Neuronal stem cell (in vitro differentiated cells): ENCODE data around the gene NPIPA2.
"Not testable (repeated sequence)": the region's sequence is repeated elsewhere in the genome, so short reads cannot be mapped to it uniquely, and the experiment has no call there.

Experiments
- DNase-seq: peaks from one replicate; pipeline ENCODE4 v3.0.0-alpha.2; 2013; ENCODE audit warnings: low spot score
- H2AFZ ChIP-seq: one replicate; pipeline ENCODE4 v1.6.1; 2013; ENCODE audit warnings: mild to moderate bottlenecking, low read length, inconsistent platforms
- H2AK5ac ChIP-seq: 2 replicates; pipeline ENCODE4 v1.6.1; 2013; ENCODE audit warnings: low read depth, mild to moderate bottlenecking, inconsistent platforms, low read length, moderate library complexity, mixed read lengths
- H2BK120ac ChIP-seq: 2 replicates; pipeline ENCODE4 v1.6.1; 2013; ENCODE audit warnings: low read depth, mild to moderate bottlenecking, inconsistent platforms, low read length, moderate library complexity, mixed read lengths
- H2BK12ac ChIP-seq: one replicate; pipeline ENCODE4 v1.6.1; 2013; ENCODE audit warnings: low read length, inconsistent platforms
- H2BK15ac ChIP-seq: 2 replicates; pipeline ENCODE4 v1.6.1; 2013; ENCODE audit warnings: mild to moderate bottlenecking, low read length, inconsistent platforms, mixed read lengths
- H2BK5ac ChIP-seq: one replicate; pipeline ENCODE4 v1.6.1; 2013; ENCODE audit warnings: inconsistent platforms, mild to moderate bottlenecking, low read length, moderate library complexity
- H3K14ac ChIP-seq: one replicate; pipeline ENCODE4 v1.6.1; 2013; ENCODE audit warnings: low read length, inconsistent platforms
- H3K18ac ChIP-seq: 2 replicates; pipeline ENCODE4 v1.6.1; 2013; ENCODE audit warnings: low read length, inconsistent platforms
- H3K23ac ChIP-seq: 2 replicates; pipeline ENCODE4 v1.6.1; 2013; ENCODE audit warnings: low read depth, mild to moderate bottlenecking, mixed read lengths, low read length, inconsistent platforms; ENCODE audit not compliant: poor library complexity
- H3K27ac ChIP-seq: replicated peaks from 3 replicates; pipeline ENCODE4 v1.5.1; 2013; ENCODE audit warnings: low read length, inconsistent platforms
- H3K27me3 ChIP-seq, 3 experiments: 2 replicates each; pipeline ENCODE4 v1.6.1; 2013; ENCODE audit warnings: low read length in 3 of 3, mild to moderate bottlenecking in 2 of 3, inconsistent platforms in 1 of 3, low read depth in 1 of 3, mixed read lengths in 1 of 3, moderate library complexity in 1 of 3; ENCODE audit not compliant: control insufficient read depth in 3 of 3, insufficient read depth in 3 of 3
- H3K36me3 ChIP-seq, 2 donors: replicated peaks in 1 of 2; 2 replicates each; pipeline ENCODE4 v1.6.1; 2013; ENCODE audit warnings: low read length in 2 of 2; ENCODE audit not compliant: control insufficient read depth in 2 of 2, insufficient read depth in 2 of 2
- H3K4ac ChIP-seq: 2 replicates; pipeline ENCODE4 v1.6.1; 2013; ENCODE audit warnings: inconsistent platforms, mild to moderate bottlenecking, low read length, moderate library complexity
- H3K4me1 ChIP-seq, 2 donors: 1 replicate in 1 of 2; 2 replicates in 1 of 2; pipeline ENCODE4 v1.6.1; 2013; ENCODE audit warnings: low read length in 2 of 2, low read depth in 1 of 2; ENCODE audit not compliant: control insufficient read depth in 2 of 2, insufficient read depth in 1 of 2
- H3K4me2 ChIP-seq: one replicate; pipeline ENCODE4 v1.6.1; 2013; ENCODE audit warnings: mild to moderate bottlenecking, low read length, inconsistent platforms; ENCODE audit not compliant: insufficient read depth, poor library complexity, severe bottlenecking
- H3K4me3 ChIP-seq, 2 donors: 2 replicates each; pipeline ENCODE4 v1.5.1; 2013; ENCODE audit warnings: low read length in 2 of 2, mild to moderate bottlenecking in 2 of 2, inconsistent platforms in 1 of 2, moderate library complexity in 1 of 2
- H3K79me1 ChIP-seq: one replicate; pipeline ENCODE4 v1.6.1; 2013; ENCODE audit warnings: low read depth, mild to moderate bottlenecking, inconsistent platforms, low read length, moderate library complexity
- H3K9ac ChIP-seq: one replicate; pipeline ENCODE4 v1.6.1; 2013; ENCODE audit warnings: mild to moderate bottlenecking, low read depth, low read length, inconsistent platforms; ENCODE audit not compliant: poor library complexity
- H3K9me3 ChIP-seq, 2 donors: replicated peaks in 1 of 2; 2 replicates each; pipeline versions ENCODE3 to v1.6.1; 2013; ENCODE audit warnings: low read length in 2 of 2, mild to moderate bottlenecking in 2 of 2, inconsistent platforms in 1 of 2, low read depth in 1 of 2, mixed read lengths in 1 of 2, moderate library complexity in 1 of 2; ENCODE audit not compliant: control insufficient read depth in 2 of 2, insufficient read depth in 1 of 2
- H4K8ac ChIP-seq: one replicate; pipeline ENCODE4 v1.6.1; 2013; ENCODE audit warnings: low read depth, mild to moderate bottlenecking, inconsistent platforms, low read length, moderate library complexity
- H4K91ac ChIP-seq: one replicate; pipeline ENCODE4 v1.6.1; 2013; ENCODE audit warnings: low read length, low read depth, mild to moderate bottlenecking, inconsistent platforms; ENCODE audit not compliant: poor library complexity
- WGBS, 2 donors: extraction: QIAGEN DNeasy Blood & Tissue Kit; methylation state at CpG; one replicate each; pipeline ENCODE4 v1.1.7; 2013; ENCODE audit warnings: missing lambda C conversion rate in 2 of 2, mixed read lengths in 1 of 2; ENCODE audit not compliant: insufficient read length in 2 of 2, insufficient replicate concordance in 1 of 2; ENCODE audit errors: extremely low coverage in 2 of 2; 5-methylcytosine and 5-hydroxymethylcytosine counted together

Gene NPIPA2

GRCh38 chr16:14773654-14774053 lies 31.3 kb downstream of the NPIPA2 start:
- not testable (repeated sequence) for H3K14ac ChIP-seq, H2BK15ac ChIP-seq, H4K91ac ChIP-seq, H3K27ac ChIP-seq, H3K4ac ChIP-seq, H3K4me2 ChIP-seq, H3K9ac ChIP-seq, H2AK5ac ChIP-seq, H3K18ac ChIP-seq, H3K9me3 ChIP-seq, H3K36me3 ChIP-seq, H3K4me1 ChIP-seq, H3K79me1 ChIP-seq, H3K27me3 ChIP-seq, H2BK120ac ChIP-seq, H3K4me3 ChIP-seq, H2BK5ac ChIP-seq, H3K23ac ChIP-seq, H2BK12ac ChIP-seq, H4K8ac ChIP-seq, H2AFZ ChIP-seq, DNase-seq
- WGBS, 2 donors = no CpG with 5 or more reads among the region's 2 CpGs

- not testable (repeated sequence) for H2AK5ac ChIP-seq, H3K4me1 ChIP-seq, H3K9ac ChIP-seq, H4K8ac ChIP-seq, H3K4me2 ChIP-seq, H2BK15ac ChIP-seq, H3K79me1 ChIP-seq, H2BK120ac ChIP-seq, H2BK12ac ChIP-seq, H3K27me3 ChIP-seq, H3K4ac ChIP-seq, H3K9me3 ChIP-seq, DNase-seq, H2AFZ ChIP-seq, H4K91ac ChIP-seq, H3K23ac ChIP-seq, H2BK5ac ChIP-seq, H3K27ac ChIP-seq, H3K18ac ChIP-seq, H3K36me3 ChIP-seq, H3K14ac ChIP-seq, H3K4me3 ChIP-seq
- WGBS, 2 donors = no CpG with 5 or more reads among the region's 2 CpGs
Measured at GRCh38 chr16:14775624-14776023, 33.3 kb downstream of the NPIPA2 start.

DNA sequence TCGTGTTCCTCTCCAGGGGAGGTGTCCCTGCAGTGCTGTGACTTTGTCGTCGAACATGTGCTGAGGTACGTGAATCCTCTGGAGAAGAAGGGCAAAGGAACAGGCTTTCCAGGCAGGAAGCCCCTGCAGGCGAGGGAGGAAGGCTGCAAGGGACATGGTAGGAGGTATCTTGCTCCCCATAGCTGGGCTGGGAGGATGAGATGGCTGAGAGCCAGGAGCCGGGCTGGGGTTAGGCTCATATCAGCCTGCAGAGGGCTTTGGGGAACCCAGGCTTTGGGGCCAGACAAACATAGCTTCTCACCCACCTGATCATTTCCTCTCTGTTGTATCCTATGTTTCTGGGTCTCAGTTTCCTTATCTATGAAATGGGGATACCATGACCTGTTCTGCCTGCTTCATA lies 34.4 kb downstream of the NPIPA2 start:
- WGBS, 2 donors = no CpG with 5 or more reads among the region's 6 CpGs
- not testable (repeated sequence) for H3K27me3 ChIP-seq, H4K8ac ChIP-seq, H2BK5ac ChIP-seq, H3K79me1 ChIP-seq, H2BK120ac ChIP-seq, H2BK15ac ChIP-seq, H3K36me3 ChIP-seq, DNase-seq, H3K9ac ChIP-seq, H2AK5ac ChIP-seq, H3K23ac ChIP-seq, H3K14ac ChIP-seq, H3K9me3 ChIP-seq, H3K4me3 ChIP-seq, H2AFZ ChIP-seq, H3K18ac ChIP-seq, H2BK12ac ChIP-seq, H3K4me1 ChIP-seq, H3K27ac ChIP-seq, H3K4me2 ChIP-seq, H4K91ac ChIP-seq, H3K4ac ChIP-seq

DNA sequence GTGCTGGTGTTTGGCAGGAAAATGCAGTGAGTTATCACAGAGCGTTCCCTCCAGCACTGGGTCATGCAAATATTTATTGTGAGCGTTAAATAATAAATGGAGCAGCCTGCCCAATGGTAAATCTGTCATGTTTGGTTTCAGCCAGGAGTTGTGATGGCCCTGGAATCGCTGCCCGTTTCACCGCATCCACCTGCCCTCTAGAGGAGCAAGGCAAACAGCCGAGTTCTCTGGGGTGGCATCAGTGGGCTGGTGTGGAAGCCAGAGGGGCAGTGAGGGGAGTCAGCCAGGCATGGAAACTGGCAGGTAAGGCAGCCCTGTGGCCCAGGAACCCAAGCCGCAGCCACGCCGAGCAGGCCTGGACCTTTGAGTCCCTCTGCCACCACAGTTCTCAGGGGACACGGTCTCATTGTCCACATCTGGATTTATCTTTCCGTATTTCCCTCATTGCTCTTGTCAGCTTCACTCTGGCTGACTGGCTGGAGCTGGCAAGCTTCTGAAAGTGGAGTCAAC lies 37.1 kb downstream of the NPIPA2 start:
- not testable (repeated sequence) for H3K9ac ChIP-seq, H3K27me3 ChIP-seq, H3K27ac ChIP-seq, H2AFZ ChIP-seq, H3K14ac ChIP-seq, H2BK120ac ChIP-seq, H3K4me3 ChIP-seq, H2BK15ac ChIP-seq, DNase-seq, H3K36me3 ChIP-seq, H3K18ac ChIP-seq, H3K9me3 ChIP-seq, H3K23ac ChIP-seq, H4K91ac ChIP-seq, H2AK5ac ChIP-seq, H3K4ac ChIP-seq, H3K4me1 ChIP-seq, H3K79me1 ChIP-seq, H2BK12ac ChIP-seq, H4K8ac ChIP-seq, H2BK5ac ChIP-seq, H3K4me2 ChIP-seq
- no CpG with 5 or more reads among the region's 11 CpGs for WGBS, 2 donors
